Activated CD8-positive, alpha-beta memory T cell treated with anti-CD3 and anti-CD28 coated beads, Interleukin-2, amount 50 U/mL, for 48 hours (primary cell): ENCODE data around the gene COL15A1.

Experiments used
- DNase-seq: peaks from one replicate; pipeline ENCODE4 v3.0.0-alpha.2; 2020

COL15A1 gene

DNA sequence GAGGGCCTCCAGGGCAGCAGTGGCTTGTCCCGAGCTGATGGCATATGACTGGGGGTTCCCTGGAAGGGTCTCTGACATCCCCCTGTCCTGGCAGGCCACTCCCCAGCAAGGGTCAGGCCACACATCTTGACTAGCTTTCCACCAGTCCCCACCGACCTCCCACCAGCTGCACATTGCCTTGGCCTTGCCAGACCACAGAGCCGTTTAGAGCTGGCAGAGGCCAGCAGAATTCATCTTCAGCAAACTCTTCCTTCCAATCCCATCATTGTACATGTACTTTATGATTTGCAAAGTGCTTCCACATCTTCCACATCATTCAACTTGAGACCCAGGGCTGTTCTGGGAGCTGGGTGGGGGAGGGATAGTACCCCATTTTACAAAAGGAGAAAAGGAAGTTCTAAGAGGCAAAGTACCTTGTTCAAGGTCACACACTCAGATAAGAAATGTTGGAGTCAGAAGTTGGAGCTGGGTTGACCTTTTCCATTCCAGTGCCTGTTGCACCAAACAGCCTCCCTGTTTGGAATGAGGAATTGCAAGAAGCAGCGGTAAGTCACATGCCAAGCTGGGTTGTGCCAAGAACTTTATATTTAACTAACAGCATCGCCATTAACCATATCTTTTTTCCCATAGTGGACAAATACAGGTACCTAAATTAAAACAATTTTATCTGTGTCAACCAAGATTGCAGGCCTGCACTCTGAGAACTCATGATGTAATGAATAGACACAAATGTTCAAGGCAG, 25.8 kb upstream of the COL15A1 start:
- DNase-seq, result no peak

DNA sequence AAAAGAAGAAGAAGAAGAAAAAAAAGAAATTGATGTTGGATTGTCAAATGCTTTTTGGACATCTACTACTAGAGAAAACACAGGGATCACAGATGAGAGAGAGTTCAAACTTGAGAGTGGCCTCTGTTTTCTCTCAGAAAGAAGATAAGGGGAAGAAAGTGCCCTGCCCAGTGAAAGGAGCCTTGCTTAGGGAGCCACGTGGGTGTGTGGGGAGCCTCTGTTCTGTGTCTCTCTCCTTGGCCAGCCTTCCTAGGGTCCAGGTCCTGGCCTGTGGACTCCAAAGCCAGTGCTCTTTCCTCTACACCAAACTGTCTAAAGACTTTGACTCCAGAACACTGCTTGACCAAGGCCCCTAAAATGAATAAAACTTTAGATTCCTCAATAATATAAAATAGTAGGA, 22.0 kb upstream of the COL15A1 start:
- no peak for DNase-seq

DNA sequence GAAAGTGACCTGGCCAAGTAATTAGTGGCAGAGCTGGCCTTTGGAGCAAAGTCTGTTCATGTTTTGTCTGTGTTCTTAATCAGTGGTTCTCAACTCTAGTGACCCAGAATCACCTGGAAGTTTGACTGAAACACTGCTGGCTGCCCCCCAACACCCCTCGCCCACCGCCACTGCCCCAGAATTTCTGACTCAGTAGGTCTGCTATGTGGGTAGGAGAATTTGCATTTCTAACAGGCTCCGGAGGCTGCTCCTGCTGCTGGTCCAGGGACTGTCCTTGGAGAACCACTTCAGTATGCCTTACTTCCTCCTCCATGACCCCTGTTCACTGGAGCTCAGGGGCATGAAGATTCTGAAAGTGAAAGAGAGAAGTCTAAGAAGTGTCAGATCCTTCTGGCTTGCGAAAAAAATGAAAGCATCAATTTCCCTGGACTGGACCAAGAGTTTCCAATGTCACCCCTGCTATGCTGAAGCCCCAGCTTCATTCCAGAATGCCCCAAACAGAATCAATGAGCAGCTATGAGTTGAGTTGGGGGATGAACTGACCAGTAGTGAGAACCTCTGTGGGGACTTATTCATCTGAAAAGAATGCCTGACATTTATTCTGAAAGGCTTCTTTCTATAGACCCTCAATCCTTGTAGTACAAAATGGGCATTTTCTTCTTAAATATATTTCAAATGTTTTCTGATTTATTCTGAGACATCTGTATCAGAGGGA, 20.8 kb upstream of the COL15A1 start:
- DNase-seq, result no peak

DNA sequence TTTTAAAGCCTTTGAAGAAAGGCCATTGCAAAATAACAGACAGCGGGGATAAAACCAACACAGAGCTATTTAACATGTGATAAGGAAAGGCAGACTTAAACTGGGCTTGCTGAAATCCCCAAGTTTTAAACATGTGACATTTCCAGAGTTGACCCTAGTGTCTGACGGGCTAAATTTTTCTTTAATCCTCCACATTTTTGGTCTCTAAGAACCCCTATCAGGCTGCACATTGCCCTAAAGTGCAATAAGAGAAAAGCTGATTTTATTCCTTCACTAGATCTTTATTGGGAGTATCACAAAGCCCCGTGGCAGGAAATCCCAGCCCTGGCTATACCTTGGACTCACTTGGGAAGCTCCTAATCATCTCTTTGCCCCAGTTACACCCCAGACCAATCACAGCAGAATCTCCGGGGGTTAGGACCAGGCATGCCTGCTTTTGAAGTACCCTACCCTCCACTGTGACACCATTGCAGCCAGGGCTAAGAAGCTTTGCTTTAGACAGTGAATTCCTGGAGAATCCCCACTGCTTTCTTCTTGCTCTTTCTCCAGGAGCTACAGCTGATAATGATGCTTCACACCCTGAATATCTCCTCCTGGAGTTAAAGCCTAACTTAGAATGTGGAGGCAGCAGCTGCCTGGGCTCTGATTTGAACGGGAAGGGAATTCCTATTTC, 20.1 kb upstream of the COL15A1 start:
- no peak for DNase-seq

DNA sequence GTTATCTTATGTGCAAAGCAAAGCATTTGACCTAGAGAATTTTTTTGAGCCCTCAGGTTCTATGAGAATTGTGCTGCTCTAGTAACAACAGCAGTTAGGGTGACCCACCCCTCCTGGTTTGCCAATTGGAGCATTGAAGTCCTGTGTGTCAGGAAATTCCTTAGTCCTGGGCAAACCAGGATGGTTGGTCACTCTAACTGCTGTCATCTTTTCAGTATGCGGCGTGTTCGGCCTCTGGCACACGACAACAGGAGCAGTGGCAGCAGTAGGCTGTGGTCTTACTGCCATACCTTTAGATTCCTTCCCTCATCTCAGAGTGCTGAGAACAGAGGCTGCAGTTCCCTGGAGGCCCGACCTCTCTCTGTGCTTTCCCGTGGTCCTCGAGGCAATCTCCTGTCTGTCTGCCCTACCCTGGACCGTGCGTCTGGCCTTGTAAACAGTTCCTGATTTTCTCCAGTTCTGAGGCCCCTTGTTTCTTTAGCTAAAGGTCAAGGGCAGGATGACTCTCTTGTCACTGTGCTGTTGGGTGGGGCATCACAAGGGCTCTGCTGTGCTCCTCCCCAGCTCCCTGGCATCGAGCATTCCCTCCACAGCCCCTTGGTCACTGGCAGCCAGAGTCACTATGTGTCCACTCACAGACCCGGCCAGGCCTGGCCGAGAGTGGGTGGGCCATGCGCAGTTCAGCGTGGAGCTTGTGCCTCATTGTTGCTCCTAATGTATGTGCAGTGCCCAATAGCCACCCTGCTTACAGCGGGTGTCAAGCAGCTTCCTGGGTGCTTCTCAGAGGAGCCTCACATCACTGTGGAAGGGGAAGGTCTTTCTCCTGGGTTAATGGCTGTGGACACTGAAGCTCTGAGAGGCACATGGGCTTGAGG, 18.5 kb upstream of the COL15A1 start:
- DNase-seq, result no peak

DNA sequence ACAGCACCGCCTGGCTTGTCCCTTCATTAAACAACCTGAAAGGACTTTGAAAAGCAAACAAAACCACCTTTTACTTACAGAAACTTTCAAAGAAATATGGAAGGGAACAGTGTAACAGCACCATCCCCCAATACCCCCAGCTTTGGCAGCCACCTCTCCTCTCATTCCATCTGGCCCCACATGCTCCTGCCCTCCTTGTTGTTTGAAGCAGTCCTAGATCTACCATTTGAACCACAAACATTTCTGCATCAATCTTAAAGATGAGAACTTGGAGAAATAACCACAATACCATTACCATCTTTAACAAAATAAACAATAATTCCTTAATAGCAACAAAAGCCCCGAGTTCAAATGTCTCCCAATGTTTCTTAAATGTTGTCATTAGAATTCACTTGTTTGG, 17.8 kb upstream of the COL15A1 start:
- no peak for DNase-seq

DNA sequence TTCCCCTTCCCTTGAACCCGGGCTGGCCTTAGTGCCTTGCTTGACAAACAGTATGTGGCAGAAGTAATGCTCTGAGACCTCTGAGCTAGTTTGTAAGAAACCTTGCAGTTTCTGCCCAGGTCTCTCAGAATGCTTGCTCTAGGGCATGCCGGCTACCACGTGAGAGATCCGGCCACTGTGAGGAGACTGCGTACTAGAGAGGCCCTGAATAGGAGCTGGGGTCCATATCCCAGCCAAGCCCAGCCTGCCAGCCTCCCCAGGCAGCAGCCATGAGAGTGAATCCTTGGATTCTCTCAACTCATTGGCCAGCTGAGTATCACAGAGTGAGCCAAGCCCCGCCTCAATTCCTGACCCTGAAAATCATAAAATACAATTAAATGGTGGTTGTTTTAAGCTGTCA, 16.0 kb upstream of the COL15A1 start:
- no peak for DNase-seq

DNA sequence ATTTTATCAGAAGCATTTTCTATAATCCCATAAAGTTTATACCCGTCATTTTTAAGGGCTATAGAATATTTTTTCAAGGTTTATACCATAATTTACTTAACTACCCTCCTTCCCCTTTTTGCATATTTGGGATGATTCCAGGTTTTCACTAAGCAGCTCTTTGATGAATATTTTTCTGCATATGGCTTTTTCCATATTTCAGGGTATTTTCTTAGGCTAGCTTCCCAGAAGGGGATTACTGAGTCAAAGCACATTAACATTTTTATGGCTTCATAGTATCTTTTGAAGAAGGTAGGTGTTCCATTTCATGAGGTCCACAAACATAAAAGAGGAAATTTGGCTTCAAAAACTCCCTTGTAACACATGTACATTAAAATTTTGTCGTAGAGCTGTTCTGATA, 14.6 kb upstream of the COL15A1 start:
- DNase-seq, result no peak

DNA sequence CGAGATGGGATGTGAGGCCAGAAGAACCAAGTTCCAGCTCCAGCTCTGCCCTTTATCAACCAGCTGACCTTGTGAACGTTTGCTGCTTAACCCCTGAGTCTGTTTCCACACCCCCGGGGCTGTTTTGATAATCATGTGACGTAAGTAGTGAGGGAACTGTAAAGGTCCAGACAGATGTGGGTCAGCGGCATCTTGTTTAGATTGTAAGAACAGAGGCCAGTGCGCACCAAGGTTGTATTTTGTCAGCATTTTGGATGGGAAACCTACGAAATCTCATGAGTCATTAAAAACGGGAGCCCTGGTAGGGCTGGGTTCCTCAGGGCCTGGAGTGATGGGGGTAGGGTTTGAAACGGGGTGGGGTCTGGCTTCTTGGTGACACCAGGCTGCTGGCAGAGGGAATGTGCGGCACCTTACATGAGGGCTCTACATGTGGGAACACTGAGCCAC, 13.8 kb upstream of the COL15A1 start:
- DNase-seq, result no peak

DNA sequence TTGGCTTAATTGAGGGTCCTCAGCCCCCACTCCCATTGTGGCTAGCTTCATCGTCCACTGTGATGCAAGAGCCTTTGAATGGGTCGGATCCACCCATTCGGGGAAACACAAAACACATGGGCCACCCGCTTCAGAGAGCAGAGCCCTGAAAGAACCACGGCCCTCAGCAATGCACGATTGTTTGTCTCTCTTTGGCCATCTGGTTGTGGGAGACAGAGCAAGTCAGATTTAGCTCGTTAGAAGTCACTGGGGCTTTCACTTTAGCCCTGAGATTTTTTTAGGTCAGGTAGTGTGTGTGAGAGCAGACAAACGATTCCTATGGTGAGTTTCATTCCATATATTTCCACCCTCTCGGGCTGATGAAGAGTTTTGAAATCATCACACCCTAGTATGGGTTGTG, 12.9 kb upstream of the COL15A1 start:
- DNase-seq, result no peak

DNA sequence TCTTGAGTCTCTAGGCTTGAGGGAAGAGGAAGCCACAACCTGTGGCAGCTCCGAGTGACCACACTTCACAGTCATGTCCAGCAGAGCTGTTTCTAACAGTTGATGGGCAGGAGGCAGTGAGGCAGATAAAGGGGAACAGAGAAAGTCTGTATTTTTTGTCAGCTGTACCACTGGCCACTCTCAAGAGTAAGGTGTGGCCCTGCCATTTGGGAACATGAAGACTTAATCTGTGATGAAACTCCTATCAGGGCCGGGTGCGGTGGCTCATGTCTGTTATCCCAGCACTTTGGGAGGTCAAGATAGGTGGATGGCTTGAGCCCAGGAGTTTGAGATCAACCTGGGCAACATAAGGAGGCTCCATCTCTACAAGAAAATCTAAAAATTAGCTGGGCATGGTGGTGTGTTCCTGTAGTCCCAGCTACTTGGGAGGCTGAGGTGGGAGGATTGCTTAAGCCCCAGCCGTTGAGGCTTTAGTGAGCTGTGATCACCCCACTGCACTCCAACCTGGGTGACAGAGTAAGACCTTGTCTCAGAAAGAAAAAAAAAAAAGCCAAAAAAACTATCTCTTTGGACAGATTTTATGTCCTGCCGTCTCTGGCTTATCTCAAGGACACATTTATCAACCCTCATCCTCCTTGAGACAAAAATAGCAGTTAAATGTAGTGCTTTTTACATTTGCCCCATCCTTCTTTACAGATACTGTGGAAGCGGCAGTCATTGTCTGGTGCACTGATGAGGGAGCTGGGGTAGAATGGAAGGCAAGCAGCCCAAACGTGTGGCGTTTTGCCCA, 11.9 kb upstream of the COL15A1 start:
- no peak for DNase-seq

DNA sequence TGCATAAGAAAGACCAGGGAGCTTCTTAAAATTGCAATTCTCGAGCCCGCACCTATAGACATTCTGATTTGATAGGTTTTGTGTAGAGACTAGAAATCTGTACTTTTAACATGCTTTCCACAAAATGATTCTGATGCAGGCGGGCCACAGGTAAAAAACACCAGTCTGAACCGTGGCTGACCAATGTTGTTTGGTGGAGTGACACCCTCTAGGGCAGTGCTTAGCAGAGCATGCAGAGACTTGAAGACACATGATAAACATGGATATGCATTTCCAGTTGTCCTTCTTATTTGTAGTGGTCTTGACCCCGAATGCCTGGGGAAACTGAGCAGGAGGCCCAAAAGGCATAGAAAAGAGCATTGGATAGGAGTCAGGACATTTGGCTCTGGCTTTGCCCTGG, 10.5 kb upstream of the COL15A1 start:
- DNase-seq, result no peak

DNA sequence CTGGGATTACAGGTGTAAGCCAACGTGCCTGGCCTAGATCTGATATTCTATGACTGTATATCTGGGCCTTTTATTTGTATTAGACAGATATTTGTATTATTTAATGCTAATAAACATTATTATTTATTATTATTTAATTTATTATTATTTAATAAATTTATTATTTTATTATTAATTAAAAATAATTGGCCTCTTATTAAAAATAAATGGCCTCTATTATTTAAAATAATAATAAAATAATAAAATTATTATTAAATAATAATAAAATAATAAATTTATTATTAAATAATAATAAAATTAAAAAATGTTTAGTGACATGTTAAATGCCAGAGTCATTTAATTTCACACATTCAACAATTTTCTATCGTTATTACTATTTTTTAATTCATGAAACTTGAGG, 9.8 kb upstream of the COL15A1 start:
- DNase-seq, result no peak

DNA sequence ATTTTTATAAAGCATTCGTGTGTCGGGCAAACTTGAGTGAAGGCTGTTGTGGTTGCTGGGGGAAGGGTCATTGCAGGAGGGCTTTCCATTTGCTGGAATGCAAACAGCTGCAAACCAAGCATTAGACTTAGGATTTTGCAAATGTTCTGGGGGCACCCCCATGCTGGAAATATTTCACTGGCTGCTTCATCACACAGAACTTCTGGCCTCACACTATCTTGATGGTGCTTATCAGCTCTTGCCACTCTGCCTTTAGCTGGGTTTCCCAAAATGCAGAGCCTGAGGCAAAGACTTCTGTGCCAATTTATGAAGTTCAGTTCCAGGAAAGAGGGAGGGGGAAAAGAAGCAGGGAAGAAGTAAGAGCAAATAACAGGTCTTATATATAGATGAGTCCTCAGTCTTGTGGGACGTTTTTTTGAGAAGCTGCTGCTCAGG, 8.6 kb upstream of the COL15A1 start:
- DNase-seq, result no peak

DNA sequence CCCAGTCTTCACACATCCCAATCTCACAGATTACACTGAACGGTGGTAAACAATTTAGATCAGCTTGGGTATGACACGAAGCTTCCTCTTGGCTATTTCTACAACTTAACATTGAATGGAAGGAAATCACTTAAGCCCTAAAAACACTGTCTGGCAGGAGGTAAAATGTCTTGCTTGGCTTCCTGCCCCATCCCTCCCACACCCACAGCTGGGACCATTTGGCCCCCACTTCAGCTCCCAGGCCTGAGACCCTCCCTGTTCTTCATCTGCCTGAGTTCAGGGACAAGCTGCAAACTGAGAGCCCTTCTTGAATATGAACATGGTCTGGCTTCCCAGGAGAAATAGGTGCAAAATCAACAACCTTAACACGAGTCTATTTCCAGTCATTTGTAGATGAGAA, 3.4 kb upstream of the COL15A1 start:
- no peak for DNase-seq

DNA sequence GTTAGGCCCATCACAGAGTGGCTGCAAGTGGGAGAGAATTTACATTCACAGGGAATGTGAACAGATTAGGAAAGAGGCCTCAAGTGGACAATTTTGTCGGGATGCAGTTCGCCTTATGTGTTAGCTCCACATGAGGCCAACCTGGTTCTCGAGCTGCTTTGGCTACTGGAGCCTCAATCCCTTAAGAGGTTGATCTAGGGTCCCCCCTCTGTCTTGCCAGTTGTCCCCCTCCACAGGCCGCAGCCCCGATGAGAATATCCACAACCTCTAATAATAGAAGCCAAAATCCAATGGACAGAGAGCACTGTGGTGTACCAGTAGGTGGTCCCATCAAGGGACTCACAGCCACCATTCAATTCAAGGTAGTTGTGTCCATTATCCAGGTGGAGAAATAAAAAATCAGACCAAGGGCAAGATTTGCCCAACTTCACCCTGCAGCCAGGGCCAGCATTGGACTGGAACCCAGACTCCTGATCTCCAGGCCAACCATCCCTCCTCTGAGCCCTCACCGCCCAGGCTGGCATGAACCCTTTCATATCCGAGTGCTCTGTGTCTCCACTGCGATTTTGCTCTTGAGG, 1.7 kb upstream of the COL15A1 start:
- no peak for DNase-seq

DNA sequence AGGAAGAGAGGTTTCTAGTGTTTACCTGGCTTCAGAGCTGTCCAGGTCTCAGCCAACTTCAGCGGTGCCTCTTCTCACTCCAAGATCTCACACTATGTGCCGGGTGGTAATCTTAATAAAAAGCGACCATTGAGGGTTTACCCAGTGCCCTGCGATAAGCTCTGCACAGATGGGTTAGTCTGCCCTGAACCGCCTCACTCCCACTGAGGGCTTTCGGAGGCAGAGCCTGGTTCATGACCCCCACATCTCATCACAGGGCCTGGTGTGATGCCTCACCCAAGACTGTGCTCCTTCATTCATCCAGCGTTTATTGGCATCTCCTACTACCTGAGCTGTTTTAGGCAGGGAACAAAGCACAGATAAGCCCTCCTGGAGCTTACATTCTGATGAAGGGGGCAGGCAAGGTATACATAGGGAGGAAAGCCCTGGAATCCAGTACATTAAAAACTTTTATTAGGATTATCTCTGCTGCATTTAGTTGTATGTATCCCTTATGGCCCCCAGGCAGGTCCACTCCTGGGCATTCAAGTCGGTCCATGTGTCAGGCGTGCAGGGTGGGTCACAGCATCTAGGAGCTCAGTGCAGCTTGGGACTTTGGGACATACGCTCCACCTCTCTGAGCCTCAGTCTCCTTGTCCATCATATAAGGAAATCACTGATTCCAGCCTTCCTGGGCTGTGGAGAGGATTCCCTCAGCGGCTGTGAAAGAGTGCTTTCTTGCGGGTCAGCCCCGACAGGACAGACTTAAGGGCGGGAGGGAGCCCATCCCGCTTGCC, 613 bp upstream of the COL15A1 start:
- no peak for DNase-seq

DNA sequence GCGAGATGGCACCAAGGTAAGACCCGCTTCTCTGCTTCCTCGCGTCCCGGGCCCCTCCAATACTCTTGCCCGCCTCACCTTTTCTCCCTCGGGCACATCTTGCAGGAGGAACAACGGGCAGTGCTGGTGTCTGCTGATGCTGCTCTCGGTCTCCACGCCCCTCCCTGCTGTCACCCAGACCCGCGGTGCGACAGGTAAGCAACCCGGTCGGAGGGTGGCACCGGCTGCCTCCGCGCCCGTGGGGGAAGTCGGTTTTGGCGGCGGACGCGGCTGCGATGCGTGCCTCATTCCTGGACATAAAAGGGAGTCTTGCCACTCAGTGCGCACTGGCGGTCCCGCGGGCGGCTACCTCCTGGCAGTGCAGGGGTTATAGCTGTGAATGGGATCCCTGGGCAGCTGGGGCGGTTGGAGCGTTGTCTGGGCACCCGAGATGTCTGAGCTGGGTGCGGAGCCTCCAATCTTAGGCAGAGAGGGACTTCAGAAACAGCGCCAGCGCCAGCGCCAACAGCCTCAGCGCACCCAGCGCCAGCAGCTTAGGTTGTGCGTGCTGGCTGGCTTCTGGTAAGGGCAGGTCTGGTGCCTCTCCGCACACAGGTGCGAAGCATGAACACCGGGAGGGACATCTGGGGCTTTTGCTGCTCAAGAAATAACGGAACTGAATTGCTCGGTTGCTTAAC, 488 bp downstream of the COL15A1 start:
- DNase-seq, result peak; percentile 55

DNA sequence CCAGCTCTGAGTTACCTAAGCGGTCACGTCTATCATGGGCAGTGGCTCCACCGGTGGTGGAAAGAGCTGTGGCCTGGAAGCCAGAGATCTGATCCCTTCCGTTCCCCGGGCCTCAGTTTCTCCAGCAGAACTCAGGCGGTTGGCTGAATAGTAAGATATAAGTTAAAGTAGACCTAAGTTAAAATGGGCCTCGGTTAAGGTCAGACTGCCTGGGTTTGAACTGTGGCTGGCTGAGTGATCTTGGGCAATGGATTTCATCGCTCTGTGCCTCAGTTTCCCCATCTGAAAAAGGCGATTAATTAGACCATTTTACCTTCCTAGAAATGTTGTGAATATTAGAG, 997 bp downstream of the COL15A1 start:
- no peak for DNase-seq

DNA sequence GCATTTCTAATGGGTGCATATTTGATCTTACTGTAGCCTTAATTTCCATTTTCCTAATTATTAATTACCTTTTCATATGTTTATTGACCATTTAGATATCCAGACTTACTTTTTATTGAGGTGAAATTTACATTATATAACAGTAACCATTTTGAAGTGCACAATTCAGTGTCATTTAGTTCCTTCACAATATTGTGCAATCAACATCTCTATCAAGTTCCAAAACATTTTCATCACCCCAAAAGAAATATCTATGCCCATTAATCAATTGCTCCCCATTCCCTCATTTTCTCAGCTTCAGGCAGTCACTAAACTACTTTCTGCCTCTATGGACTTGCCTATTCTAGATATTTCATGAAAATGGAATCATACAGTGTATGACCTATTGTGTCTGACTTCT, 5.9 kb downstream of the COL15A1 start:
- DNase-seq, result no peak

DNA sequence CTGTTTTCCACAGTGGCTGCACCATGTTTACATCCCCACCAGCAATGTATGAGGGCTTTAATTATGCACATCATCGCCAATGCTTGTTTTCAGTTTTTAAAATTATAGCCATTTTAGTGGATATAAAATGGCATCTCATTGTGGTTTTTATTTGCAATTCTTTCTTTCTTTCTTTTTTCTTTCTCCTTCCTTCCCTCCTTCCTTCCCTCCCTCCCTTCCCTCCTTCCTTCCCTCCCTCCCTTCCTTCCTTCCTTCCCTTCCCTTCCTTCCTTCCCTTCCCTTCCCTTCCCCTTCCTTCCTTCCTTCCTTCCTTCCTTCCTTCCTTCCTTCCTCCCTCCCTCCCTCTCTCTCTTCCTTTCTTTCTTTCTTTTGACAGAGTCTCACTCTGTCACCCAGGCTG, 6.6 kb downstream of the COL15A1 start:
- no peak for DNase-seq
